Measurements from ENCODE around the gene CAMSAP1.

CAMSAP1 gene

GRCh38 chr9:135948446-135948845, 41.1 kb upstream of the CAMSAP1 start:
- TF ChIP-seq MAX (IDR thresholded peaks at IDR 0.05): no peak
- TF ChIP-seq EGR1 (IDR thresholded peaks at IDR 0.05): no peak
- no peak for TF ChIP-seq NFIC (IDR thresholded peaks at IDR 0.05)
- no peak for TF ChIP-seq YY1 (IDR thresholded peaks at IDR 0.05; ENCODE audit: low read depth)
- no peak for TF ChIP-seq REST (IDR thresholded peaks at IDR 0.05; ENCODE audit: low read depth)
- TF ChIP-seq CREB1 (IDR thresholded peaks at IDR 0.05; ENCODE audit: low read depth): no peak
- TF ChIP-seq RAD21 (IDR thresholded peaks at IDR 0.05; ENCODE audit: low read depth): no peak
- TF ChIP-seq TEAD4 (IDR thresholded peaks at IDR 0.05): no peak
- no peak for TF ChIP-seq ZBTB7A (IDR thresholded peaks at IDR 0.05; ENCODE audit: low read depth)
- TF ChIP-seq TAF1 (IDR thresholded peaks at IDR 0.05; ENCODE audit: low read depth): no peak
- TF ChIP-seq USF1 (IDR thresholded peaks at IDR 0.05): no peak
- no peak for TF ChIP-seq EP300 (IDR thresholded peaks at IDR 0.05; ENCODE audit: borderline replicate concordance)
- TF ChIP-seq TCF12 (IDR thresholded peaks at IDR 0.05; ENCODE audit: low read depth): no peak
- TF ChIP-seq CEBPB (IDR thresholded peaks at IDR 0.05): no peak
- no peak for TF ChIP-seq FOXM1 (IDR thresholded peaks at IDR 0.05; ENCODE audit: borderline replicate concordance, low read depth)

GRCh38 chr9:135947582-135947981, 40.2 kb upstream of the CAMSAP1 start:
- no peak for TF ChIP-seq EGR1 (IDR thresholded peaks at IDR 0.05)
- TF ChIP-seq TCF12 (IDR thresholded peaks at IDR 0.05; ENCODE audit: low read depth): no peak
- TF ChIP-seq MAX (IDR thresholded peaks at IDR 0.05): no peak
- no peak for TF ChIP-seq TEAD4 (IDR thresholded peaks at IDR 0.05)
- TF ChIP-seq YY1 (IDR thresholded peaks at IDR 0.05; ENCODE audit: low read depth): no peak
- no peak for TF ChIP-seq ZBTB7A (IDR thresholded peaks at IDR 0.05; ENCODE audit: low read depth)
- no peak for TF ChIP-seq EP300 (IDR thresholded peaks at IDR 0.05; ENCODE audit: borderline replicate concordance)
- TF ChIP-seq CEBPB (IDR thresholded peaks at IDR 0.05): no peak
- TF ChIP-seq FOXM1 (IDR thresholded peaks at IDR 0.05; ENCODE audit: borderline replicate concordance, low read depth): no peak
- no peak for TF ChIP-seq RAD21 (IDR thresholded peaks at IDR 0.05; ENCODE audit: low read depth)
- TF ChIP-seq REST (IDR thresholded peaks at IDR 0.05; ENCODE audit: low read depth): no peak
- TF ChIP-seq CREB1 (IDR thresholded peaks at IDR 0.05; ENCODE audit: low read depth): no peak
- TF ChIP-seq TAF1 (IDR thresholded peaks at IDR 0.05; ENCODE audit: low read depth): no peak

- TF ChIP-seq MAX (IDR thresholded peaks at IDR 0.05): no peak
Measured at GRCh38 chr9:135946392-135946994, 39.1 kb upstream of the CAMSAP1 start.

- no peak for TF ChIP-seq ZBTB7A (IDR thresholded peaks at IDR 0.05; ENCODE audit: low read depth)
- no peak for TF ChIP-seq EGR1 (IDR thresholded peaks at IDR 0.05)
- no peak for TF ChIP-seq TCF12 (IDR thresholded peaks at IDR 0.05; ENCODE audit: low read depth)
- no peak for TF ChIP-seq YY1 (IDR thresholded peaks at IDR 0.05; ENCODE audit: low read depth)
- no peak for TF ChIP-seq CREB1 (IDR thresholded peaks at IDR 0.05; ENCODE audit: low read depth)
- no peak for TF ChIP-seq EP300 (IDR thresholded peaks at IDR 0.05; ENCODE audit: borderline replicate concordance)
- TF ChIP-seq TEAD4 (IDR thresholded peaks at IDR 0.05): no peak
- no peak for TF ChIP-seq CEBPB (IDR thresholded peaks at IDR 0.05)
- no peak for TF ChIP-seq REST (IDR thresholded peaks at IDR 0.05; ENCODE audit: low read depth)
- no peak for TF ChIP-seq TAF1 (IDR thresholded peaks at IDR 0.05; ENCODE audit: low read depth)
- TF ChIP-seq NFIC (IDR thresholded peaks at IDR 0.05): no peak
- no peak for TF ChIP-seq RAD21 (IDR thresholded peaks at IDR 0.05; ENCODE audit: low read depth)
- no peak for TF ChIP-seq MAX (IDR thresholded peaks at IDR 0.05)
- TF ChIP-seq FOXM1 (IDR thresholded peaks at IDR 0.05; ENCODE audit: borderline replicate concordance, low read depth): no peak
- TF ChIP-seq USF1 (IDR thresholded peaks at IDR 0.05): no peak
Measured at GRCh38 chr9:135945969-135946368, 38.6 kb upstream of the CAMSAP1 start.
